WTC11 (cell line): ENCODE data around the gene EVA1C. TPM values are rescaled to one million over a fixed set of nuclear protein-coding genes. Genes with fewer than 3 reads are reported as not detected.

Experiments
- ATAC-seq: fragments of 200-7000 bp; cut with Tn5 transposase; 2 replicates; pipeline ENCODE4 v1.10.0; 2021; ENCODE audit warnings: mild to moderate bottlenecking, moderate library complexity
- CTCF ChIA-PET: fragments of 300-600 bp; sonication (Branson Sonifier 250); formaldehyde crosslinking; loops from one replicate; lab custom pipeline; 2021; ENCODE audit warnings: antibody characterized with exemption; lab: Charles Lee
- POLR2A ChIA-PET: fragments of 350-600 bp; sonication (Branson Sonifier 250); formaldehyde crosslinking; loops from one replicate; lab custom pipeline; 2021; ENCODE audit warnings: antibody characterized with exemption; lab: Charles Lee
- DNase-seq: peaks from one replicate; pipeline ENCODE4 v3.0.0; 2021; ENCODE audit warnings: low spot score
- H3K27ac Mint-ChIP-seq: 2 replicates; pipeline ENCODE4 v1.8.0; 2021; ENCODE audit warnings: mixed read lengths
- H3K27me3 Mint-ChIP-seq: 2 replicates; pipeline ENCODE4 v1.8.0; 2021; ENCODE audit warnings: low read depth, mild to moderate bottlenecking, moderate library complexity, mixed read lengths
- H3K36me3 Mint-ChIP-seq: 2 replicates; pipeline ENCODE4 v1.8.0; 2021; ENCODE audit warnings: mixed read lengths
- H3K4me1 Mint-ChIP-seq: 2 replicates; pipeline ENCODE4 v1.8.0; 2022; ENCODE audit warnings: mixed read lengths
- H3K4me3 Mint-ChIP-seq: 2 replicates; pipeline ENCODE4 v1.8.0; 2021; ENCODE audit warnings: mild to moderate bottlenecking, moderate library complexity, mixed read lengths
- H3K9me3 Mint-ChIP-seq: 2 replicates; pipeline ENCODE4 v1.8.0; 2021; ENCODE audit warnings: mixed read lengths
- ATF2 ChIP-seq: sonication (generic); formaldehyde crosslinking; IDR thresholded peaks from 2 replicates; pipeline ENCODE4 v1.8.1; 2022; ENCODE audit warnings: low read depth, missing genetic modification reagents, borderline replicate concordance
- ATF6 ChIP-seq: sonication (generic); formaldehyde crosslinking; IDR thresholded peaks from 2 replicates; pipeline ENCODE4 v1.8.1; 2023; ENCODE audit warnings: mild to moderate bottlenecking, missing genetic modification reagents
- CREB1 ChIP-seq: sonication (generic); formaldehyde crosslinking; IDR thresholded peaks from 2 replicates; pipeline ENCODE4 v1.8.0; 2023; ENCODE audit warnings: mild to moderate bottlenecking, missing genetic modification reagents
- EMX1 ChIP-seq: fragments of 250-450 bp; sonication (Bioruptor Pico); IDR thresholded peaks from 2 replicates; pipeline ENCODE4 v1.8.0; 2021; ENCODE audit warnings: mild to moderate bottlenecking
- FOXJ3 ChIP-seq: sonication (generic); formaldehyde crosslinking; IDR thresholded peaks from 2 replicates; pipeline ENCODE4 v1.9.0; 2021; ENCODE audit warnings: missing genetic modification reagents, mild to moderate bottlenecking, borderline replicate concordance
- FOXK1 ChIP-seq: sonication (generic); formaldehyde crosslinking; IDR thresholded peaks from 2 replicates; pipeline ENCODE4 v1.8.0; 2022; ENCODE audit warnings: mild to moderate bottlenecking, moderate library complexity, missing genetic modification reagents
- GTF2I ChIP-seq: fragments of 250-450 bp; sonication (Bioruptor Pico); conservative IDR thresholded peaks from 2 replicates; pipeline ENCODE4 v1.4.0; 2021; ENCODE audit warnings: mild to moderate bottlenecking
- HMGXB4 ChIP-seq: sonication (generic); formaldehyde crosslinking; IDR thresholded peaks from 2 replicates; pipeline ENCODE4 v1.8.1; 2023; ENCODE audit warnings: mild to moderate bottlenecking, moderate library complexity, missing genetic modification reagents
- MAX ChIP-seq: sonication (generic); formaldehyde crosslinking; IDR thresholded peaks from 2 replicates; pipeline ENCODE4 v1.8.0; 2022; ENCODE audit warnings: mild to moderate bottlenecking, missing genetic modification reagents
- MYBL2 ChIP-seq: sonication (generic); formaldehyde crosslinking; IDR thresholded peaks from 2 replicates; pipeline ENCODE4 v1.8.1; 2023; ENCODE audit warnings: mild to moderate bottlenecking, moderate library complexity, missing genetic modification reagents
- NR3C1 ChIP-seq: sonication (generic); formaldehyde crosslinking; conservative IDR thresholded peaks from 2 replicates; pipeline ENCODE4 v1.8.1; 2023; ENCODE audit warnings: low read depth, mild to moderate bottlenecking, missing genetic modification reagents
- OVOL2 ChIP-seq: fragments of 250-450 bp; sonication (Bioruptor Pico); IDR thresholded peaks from 2 replicates; pipeline ENCODE4 v1.9.0; 2021; ENCODE audit warnings: mild to moderate bottlenecking, borderline replicate concordance
- RELA ChIP-seq: sonication (generic); formaldehyde crosslinking; IDR thresholded peaks from 2 replicates; pipeline ENCODE4 v1.8.1; 2022; ENCODE audit warnings: missing genetic modification reagents, mild to moderate bottlenecking, borderline replicate concordance
- SOX15 ChIP-seq: fragments of 250-450 bp; sonication (Bioruptor Pico); IDR thresholded peaks from 2 replicates; pipeline ENCODE4 v1.9.0; 2021; ENCODE audit warnings: mild to moderate bottlenecking
- STAT6 ChIP-seq: sonication (generic); formaldehyde crosslinking; conservative IDR thresholded peaks from 2 replicates; pipeline ENCODE4 v1.8.1; 2023; ENCODE audit warnings: mild to moderate bottlenecking, low read depth, missing genetic modification reagents, moderate library complexity
- USF2 ChIP-seq: sonication (generic); formaldehyde crosslinking; IDR thresholded peaks from 2 replicates; pipeline ENCODE4 v1.8.1; 2023; ENCODE audit warnings: mild to moderate bottlenecking, missing genetic modification reagents, moderate library complexity
- ZMAT4 ChIP-seq: fragments of 250-450 bp; sonication (Bioruptor Pico); IDR thresholded peaks from 2 replicates; pipeline ENCODE4 v1.9.0; 2021; ENCODE audit warnings: mild to moderate bottlenecking
- ZNF219 ChIP-seq: sonication (generic); formaldehyde crosslinking; IDR thresholded peaks from 2 replicates; pipeline ENCODE4 v1.8.0; 2023; ENCODE audit warnings: missing genetic modification reagents, mild to moderate bottlenecking, borderline replicate concordance
- ZNF232 ChIP-seq: sonication (generic); formaldehyde crosslinking; IDR thresholded peaks from 2 replicates; pipeline ENCODE4 v1.8.0; 2022; ENCODE audit warnings: mild to moderate bottlenecking, missing genetic modification reagents
- ZNF281 ChIP-seq: sonication (generic); formaldehyde crosslinking; IDR thresholded peaks from 2 replicates; pipeline ENCODE4 v1.8.0; 2023; ENCODE audit warnings: mild to moderate bottlenecking, missing genetic modification reagents
- ZNF423 ChIP-seq: fragments of 250-450 bp; sonication (Bioruptor Pico); IDR thresholded peaks from 2 replicates; pipeline ENCODE4 v2.1.2; 2022; ENCODE audit warnings: mild to moderate bottlenecking, moderate library complexity
- ZSCAN18 ChIP-seq: fragments of 250-450 bp; sonication (Bioruptor Pico); IDR thresholded peaks from 2 replicates; pipeline ENCODE4 v2.1.2; 2022; ENCODE audit warnings: mild to moderate bottlenecking, moderate library complexity
- total RNA-seq: library from RNA; stranded (reverse); gene quantifications from 3 replicates; pipeline ENCODE4 v1.2.3, GENCODE V29; 2021

The EVA1C gene
- total RNA-seq, 1 experiment from 2014 or later = 3.1 TPM

GRCh38 chr21:32482565-32483292 is 70.2 kb downstream of the EVA1C start (continued):
- no peak for TF ChIP-seq ATF2 (CRISPR knock-in tag)
- no peak for TF ChIP-seq RELA (CRISPR knock-in tag)
- TF ChIP-seq OVOL2 (CRISPR knock-in tag) = no peak
- TF ChIP-seq ATF6 (CRISPR knock-in tag) = no peak

GRCh38 chr21:32483293-32483595 is 70.7 kb downstream of the EVA1C start:
- ChIA-PET POLR2A (no interaction called here), CTCF (interaction anchor here (0.8 to 1.1 kb wide), 3 partner anchors 78 to 83 kb away, joined by 3 read pairs; no protein-coding TSS in a partner anchor)
- no peak overlapping the region for H3K4me3 Mint-ChIP-seq
- no peaks in the 10 kb centered on the region for H3K9me3 Mint-ChIP-seq
- no peaks in the 10 kb centered on the region for H3K27me3 Mint-ChIP-seq
- ATAC-seq (no peak), DNase-seq (no peak)
- no peak overlapping the region for H3K27ac Mint-ChIP-seq
- peaks cover 17% of the 10 kb centered on the region for H3K4me1 Mint-ChIP-seq
- no peaks in the 10 kb centered on the region for H3K36me3 Mint-ChIP-seq
- TF ChIP-seq USF2 (CRISPR knock-in tag) (no peak), ZNF281 (CRISPR knock-in tag) (no peak), MAX (CRISPR knock-in tag) (no peak), ZMAT4 (no peak), ZNF423 (CRISPR knock-in tag) (no peak), ZNF232 (CRISPR knock-in tag) (no peak), FOXK1 (CRISPR knock-in tag) (no peak), CREB1 (CRISPR knock-in tag) (no peak), ZNF219 (no peak), HMGXB4 (CRISPR knock-in tag) (no peak), NR3C1 (no peak), FOXJ3 (CRISPR knock-in tag) (no peak), MYBL2 (no peak), GTF2I (CRISPR knock-in tag) (no peak), SOX15 (CRISPR knock-in tag) (no peak), STAT6 (CRISPR knock-in tag) (no peak), ZSCAN18 (no peak), EMX1 (no peak)
